Measurements from ENCODE around the gene CKS2. TPM values are rescaled to one million over a fixed set of nuclear protein-coding genes. Genes with fewer than 3 reads are reported as not detected.

Gene CKS2
- total RNA-seq, 1 experiment from 2014 or later, result 299 TPM

- Mint-ChIP-seq H3K27ac (no peak overlapping the region), H3K9me3 (no peaks in the 10 kb centered on the region), H3K27me3 (ENCODE audit: low read depth) (no peaks in the 10 kb centered on the region), H3K4me3 (no peak overlapping the region), H3K36me3 (peaks cover 95% of the 10 kb centered on the region), H3K4me1 (no peaks in the 10 kb centered on the region)
- TF ChIP-seq GTF2I (CRISPR knock-in tag; conservative IDR thresholded peaks at IDR 0.05), result no peak
- TF ChIP-seq, protein P1, sequence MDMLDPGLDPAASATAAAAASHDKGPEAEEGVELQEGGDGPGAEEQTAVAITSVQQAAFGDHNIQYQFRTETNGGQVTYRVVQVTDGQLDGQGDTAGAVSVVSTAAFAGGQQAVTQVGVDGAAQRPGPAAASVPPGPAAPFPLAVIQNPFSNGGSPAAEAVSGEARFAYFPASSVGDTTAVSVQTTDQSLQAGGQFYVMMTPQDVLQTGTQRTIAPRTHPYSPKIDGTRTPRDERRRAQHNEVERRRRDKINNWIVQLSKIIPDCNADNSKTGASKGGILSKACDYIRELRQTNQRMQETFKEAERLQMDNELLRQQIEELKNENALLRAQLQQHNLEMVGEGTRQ (CRISPR knock-in tag; IDR thresholded peaks at IDR 0.05), result no peak
- TF ChIP-seq, protein P2, sequence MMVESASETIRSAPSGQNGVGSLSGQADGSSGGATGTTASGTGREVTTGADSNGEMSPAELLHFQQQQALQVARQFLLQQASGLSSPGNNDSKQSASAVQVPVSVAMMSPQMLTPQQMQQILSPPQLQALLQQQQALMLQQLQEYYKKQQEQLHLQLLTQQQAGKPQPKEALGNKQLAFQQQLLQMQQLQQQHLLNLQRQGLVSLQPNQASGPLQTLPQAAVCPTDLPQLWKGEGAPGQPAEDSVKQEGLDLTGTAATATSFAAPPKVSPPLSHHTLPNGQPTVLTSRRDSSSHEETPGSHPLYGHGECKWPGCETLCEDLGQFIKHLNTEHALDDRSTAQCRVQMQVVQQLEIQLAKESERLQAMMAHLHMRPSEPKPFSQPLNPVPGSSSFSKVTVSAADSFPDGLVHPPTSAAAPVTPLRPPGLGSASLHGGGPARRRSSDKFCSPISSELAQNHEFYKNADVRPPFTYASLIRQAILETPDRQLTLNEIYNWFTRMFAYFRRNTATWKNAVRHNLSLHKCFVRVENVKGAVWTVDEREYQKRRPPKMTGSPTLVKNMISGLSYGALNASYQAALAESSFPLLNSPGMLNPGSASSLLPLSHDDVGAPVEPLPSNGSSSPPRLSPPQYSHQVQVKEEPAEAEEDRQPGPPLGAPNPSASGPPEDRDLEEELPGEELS (CRISPR knock-in tag; IDR thresholded peaks at IDR 0.05), result no peak
- no peak for TF ChIP-seq SMAD4 (CRISPR knock-in tag; IDR thresholded peaks at IDR 0.05)
- TF ChIP-seq, protein P3, sequence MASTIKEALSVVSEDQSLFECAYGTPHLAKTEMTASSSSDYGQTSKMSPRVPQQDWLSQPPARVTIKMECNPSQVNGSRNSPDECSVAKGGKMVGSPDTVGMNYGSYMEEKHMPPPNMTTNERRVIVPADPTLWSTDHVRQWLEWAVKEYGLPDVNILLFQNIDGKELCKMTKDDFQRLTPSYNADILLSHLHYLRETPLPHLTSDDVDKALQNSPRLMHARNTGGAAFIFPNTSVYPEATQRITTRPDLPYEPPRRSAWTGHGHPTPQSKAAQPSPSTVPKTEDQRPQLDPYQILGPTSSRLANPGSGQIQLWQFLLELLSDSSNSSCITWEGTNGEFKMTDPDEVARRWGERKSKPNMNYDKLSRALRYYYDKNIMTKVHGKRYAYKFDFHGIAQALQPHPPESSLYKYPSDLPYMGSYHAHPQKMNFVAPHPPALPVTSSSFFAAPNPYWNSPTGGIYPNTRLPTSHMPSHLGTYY (CRISPR knock-in tag; IDR thresholded peaks at IDR 0.05), result no peak
- TF ChIP-seq HMGA2 (CRISPR knock-in tag; IDR thresholded peaks at IDR 0.05), result no peak
- TF ChIP-seq, protein P4, sequence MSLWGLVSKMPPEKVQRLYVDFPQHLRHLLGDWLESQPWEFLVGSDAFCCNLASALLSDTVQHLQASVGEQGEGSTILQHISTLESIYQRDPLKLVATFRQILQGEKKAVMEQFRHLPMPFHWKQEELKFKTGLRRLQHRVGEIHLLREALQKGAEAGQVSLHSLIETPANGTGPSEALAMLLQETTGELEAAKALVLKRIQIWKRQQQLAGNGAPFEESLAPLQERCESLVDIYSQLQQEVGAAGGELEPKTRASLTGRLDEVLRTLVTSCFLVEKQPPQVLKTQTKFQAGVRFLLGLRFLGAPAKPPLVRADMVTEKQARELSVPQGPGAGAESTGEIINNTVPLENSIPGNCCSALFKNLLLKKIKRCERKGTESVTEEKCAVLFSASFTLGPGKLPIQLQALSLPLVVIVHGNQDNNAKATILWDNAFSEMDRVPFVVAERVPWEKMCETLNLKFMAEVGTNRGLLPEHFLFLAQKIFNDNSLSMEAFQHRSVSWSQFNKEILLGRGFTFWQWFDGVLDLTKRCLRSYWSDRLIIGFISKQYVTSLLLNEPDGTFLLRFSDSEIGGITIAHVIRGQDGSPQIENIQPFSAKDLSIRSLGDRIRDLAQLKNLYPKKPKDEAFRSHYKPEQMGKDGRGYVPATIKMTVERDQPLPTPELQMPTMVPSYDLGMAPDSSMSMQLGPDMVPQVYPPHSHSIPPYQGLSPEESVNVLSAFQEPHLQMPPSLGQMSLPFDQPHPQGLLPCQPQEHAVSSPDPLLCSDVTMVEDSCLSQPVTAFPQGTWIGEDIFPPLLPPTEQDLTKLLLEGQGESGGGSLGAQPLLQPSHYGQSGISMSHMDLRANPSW (CRISPR knock-in tag; conservative IDR thresholded peaks at IDR 0.05; ENCODE audit: low read depth), result no peak
- ATAC-seq (no peak), DNase-seq (ENCODE audit: low spot score) (no peak)
- ChIA-PET POLR2A (no interaction called here), CTCF (no interaction called here)
Measured at GRCh38 chr9:89347651-89348050, 36.7 kb downstream of the CKS2 start.

GRCh38 chr9:89349607-89350006 lies 38.6 kb downstream of the CKS2 start:
- DNase-seq (ENCODE audit: low spot score) (no peak), ATAC-seq (no peak)
- Mint-ChIP-seq H3K27me3 (ENCODE audit: low read depth) (no peaks in the 10 kb centered on the region), H3K4me3 (no peak overlapping the region), H3K4me1 (no peaks in the 10 kb centered on the region), H3K36me3 (peaks cover 90% of the 10 kb centered on the region), H3K27ac (no peak overlapping the region), H3K9me3 (no peaks in the 10 kb centered on the region)
- POLR2A ChIA-PET, result no interaction called here
- CTCF ChIA-PET, result no interaction called here
- TF ChIP-seq PREB (CRISPR knock-in tag; IDR thresholded peaks at IDR 0.05; ENCODE audit: borderline replicate concordance), result no peak

DNA sequence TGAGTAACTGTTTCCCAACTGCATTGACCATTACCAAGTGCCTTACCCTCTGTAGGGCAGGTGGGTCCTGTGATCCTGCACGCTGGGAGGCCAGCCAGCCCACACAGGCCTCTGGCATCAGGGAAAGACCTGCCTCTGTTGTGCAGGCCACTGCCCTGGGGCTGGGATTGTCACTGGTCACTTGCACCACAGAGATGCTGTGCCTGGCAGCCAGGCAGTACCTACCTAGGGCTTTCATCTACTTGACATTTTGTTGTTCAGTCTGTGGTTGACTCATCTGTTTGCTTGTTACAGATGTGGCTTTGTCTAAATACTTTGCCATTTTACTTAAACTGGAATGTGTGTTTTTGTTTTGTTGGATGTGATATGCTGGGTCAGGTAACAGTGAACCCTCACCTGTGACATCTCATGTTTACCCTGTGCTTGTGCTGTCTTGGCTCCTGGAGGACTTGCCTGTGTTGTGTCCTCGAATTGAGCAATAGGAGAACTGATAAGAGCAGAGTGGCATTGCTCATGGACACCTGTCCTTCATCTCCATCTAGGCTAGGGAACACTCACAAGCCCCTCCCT lies 40.1 kb downstream of the CKS2 start:
- H3K9me3 Mint-ChIP-seq, result no peaks in the 10 kb centered on the region
- TF ChIP-seq GABPB1 (CRISPR knock-in tag; IDR thresholded peaks at IDR 0.05), result peak; percentile 56; the same call in 1 of the 2 replicates
- no peak for TF ChIP-seq SMAD4 (CRISPR knock-in tag; IDR thresholded peaks at IDR 0.05)
- ChIA-PET CTCF (no interaction called here), POLR2A (no interaction called here)
- ATAC-seq, result no peak
- no peak for DNase-seq (ENCODE audit: low spot score)
- no peaks in the 10 kb centered on the region for H3K27me3 Mint-ChIP-seq (ENCODE audit: low read depth)
- no peak overlapping the region for H3K4me3 Mint-ChIP-seq
- H3K4me1 Mint-ChIP-seq, result no peaks in the 10 kb centered on the region
- H3K36me3 Mint-ChIP-seq, result peaks cover 91% of the 10 kb centered on the region
- no peak overlapping the region for H3K27ac Mint-ChIP-seq

GRCh38 chr9:89351584-89352300 lies 40.7 kb downstream of the CKS2 start:
- ChIA-PET CTCF (no interaction called here), POLR2A (no interaction called here)
- Mint-ChIP-seq H3K27me3 (ENCODE audit: low read depth) (no peaks in the 10 kb centered on the region), H3K4me1 (no peaks in the 10 kb centered on the region), H3K36me3 (peaks cover 91% of the 10 kb centered on the region), H3K4me3 (no peak overlapping the region), H3K9me3 (no peaks in the 10 kb centered on the region), H3K27ac (no peak overlapping the region)
- DNase-seq (ENCODE audit: low spot score) (no peak), ATAC-seq (no peak)
- no peak for TF ChIP-seq MYBL2 (CRISPR knock-in tag; IDR thresholded peaks at IDR 0.05)
